WTC11 (cell line): Measurements from ENCODE around the gene TCHP. TPM values are rescaled to one million over a fixed set of nuclear protein-coding genes. Genes with fewer than 3 reads are reported as not detected.

Experiments used
- ATAC-seq: fragments of 200-7000 bp; cut with Tn5 transposase; 2 replicates; pipeline ENCODE4 v1.10.0; 2021; ENCODE audit warnings: mild to moderate bottlenecking, moderate library complexity
- CTCF ChIA-PET: fragments of 300-600 bp; sonication (Branson Sonifier 250); formaldehyde crosslinking; loops from one replicate; lab custom pipeline; 2021; ENCODE audit warnings: antibody characterized with exemption; lab: Charles Lee
- POLR2A ChIA-PET: fragments of 350-600 bp; sonication (Branson Sonifier 250); formaldehyde crosslinking; loops from one replicate; lab custom pipeline; 2021; ENCODE audit warnings: antibody characterized with exemption; lab: Charles Lee
- DNase-seq: peaks from one replicate; pipeline ENCODE4 v3.0.0; 2021; ENCODE audit warnings: low spot score
- H3K27ac Mint-ChIP-seq: 2 replicates; pipeline ENCODE4 v1.8.0; 2021; ENCODE audit warnings: mixed read lengths
- H3K27me3 Mint-ChIP-seq: 2 replicates; pipeline ENCODE4 v1.8.0; 2021; ENCODE audit warnings: low read depth, mild to moderate bottlenecking, moderate library complexity, mixed read lengths
- H3K36me3 Mint-ChIP-seq: 2 replicates; pipeline ENCODE4 v1.8.0; 2021; ENCODE audit warnings: mixed read lengths
- H3K4me1 Mint-ChIP-seq: 2 replicates; pipeline ENCODE4 v1.8.0; 2022; ENCODE audit warnings: mixed read lengths
- H3K4me3 Mint-ChIP-seq: 2 replicates; pipeline ENCODE4 v1.8.0; 2021; ENCODE audit warnings: mild to moderate bottlenecking, moderate library complexity, mixed read lengths
- H3K9me3 Mint-ChIP-seq: 2 replicates; pipeline ENCODE4 v1.8.0; 2021; ENCODE audit warnings: mixed read lengths
- ATF3 ChIP-seq: sonication (generic); formaldehyde crosslinking; conservative IDR thresholded peaks from 2 replicates; pipeline ENCODE4 v1.8.1; 2022; ENCODE audit warnings: mild to moderate bottlenecking, missing genetic modification reagents
- CBFB ChIP-seq: sonication (generic); formaldehyde crosslinking; IDR thresholded peaks from 2 replicates; pipeline ENCODE4 v1.8.1; 2022; ENCODE audit warnings: mild to moderate bottlenecking, low read depth, missing genetic modification reagents
- CDX4 ChIP-seq: fragments of 250-450 bp; sonication (Bioruptor Pico); IDR thresholded peaks from 2 replicates; pipeline ENCODE4 v1.9.0; 2021; ENCODE audit warnings: moderate library complexity, mild to moderate bottlenecking, inconsistent platforms, borderline replicate concordance
- EMX1 ChIP-seq: fragments of 250-450 bp; sonication (Bioruptor Pico); IDR thresholded peaks from 2 replicates; pipeline ENCODE4 v1.8.0; 2021; ENCODE audit warnings: mild to moderate bottlenecking
- FOXJ3 ChIP-seq: sonication (generic); formaldehyde crosslinking; IDR thresholded peaks from 2 replicates; pipeline ENCODE4 v1.9.0; 2021; ENCODE audit warnings: missing genetic modification reagents, mild to moderate bottlenecking, borderline replicate concordance
- FOXP1 ChIP-seq: sonication (generic); formaldehyde crosslinking; IDR thresholded peaks from 2 replicates; pipeline ENCODE4 v1.8.0; 2022; ENCODE audit warnings: missing genetic modification reagents, mild to moderate bottlenecking, moderate library complexity, borderline replicate concordance
- JAZF1 ChIP-seq: fragments of 250-450 bp; sonication (Bioruptor Pico); IDR thresholded peaks from 2 replicates; pipeline ENCODE4 v1.9.0; 2021; ENCODE audit warnings: moderate library complexity, mild to moderate bottlenecking, inconsistent platforms
- MYBL2 ChIP-seq: sonication (generic); formaldehyde crosslinking; IDR thresholded peaks from 2 replicates; pipeline ENCODE4 v1.8.1; 2023; ENCODE audit warnings: mild to moderate bottlenecking, moderate library complexity, missing genetic modification reagents
- NFATC4 ChIP-seq: fragments of 250-450 bp; sonication (Bioruptor Pico); IDR thresholded peaks from 2 replicates; pipeline ENCODE4 v1.9.0; 2021; ENCODE audit warnings: mild to moderate bottlenecking
- NFYB ChIP-seq: sonication (generic); formaldehyde crosslinking; conservative IDR thresholded peaks from 2 replicates; pipeline ENCODE4 v1.8.0; 2022; ENCODE audit warnings: low read depth, missing genetic modification reagents
- NR2C2 ChIP-seq: sonication (generic); formaldehyde crosslinking; IDR thresholded peaks from 2 replicates; pipeline ENCODE4 v1.8.0; 2022; ENCODE audit warnings: mild to moderate bottlenecking, missing genetic modification reagents
- NR3C1 ChIP-seq: sonication (generic); formaldehyde crosslinking; conservative IDR thresholded peaks from 2 replicates; pipeline ENCODE4 v1.8.1; 2023; ENCODE audit warnings: low read depth, mild to moderate bottlenecking, missing genetic modification reagents
- RELA ChIP-seq: sonication (generic); formaldehyde crosslinking; IDR thresholded peaks from 2 replicates; pipeline ENCODE4 v1.8.1; 2022; ENCODE audit warnings: missing genetic modification reagents, mild to moderate bottlenecking, borderline replicate concordance
- SP1 ChIP-seq: sonication (generic); formaldehyde crosslinking; conservative IDR thresholded peaks from 2 replicates; pipeline ENCODE4 v1.8.1; 2022; ENCODE audit warnings: missing genetic modification reagents
- TP53 ChIP-seq: sonication (generic); formaldehyde crosslinking; IDR thresholded peaks from 2 replicates; pipeline ENCODE4 v1.8.1; 2023; ENCODE audit warnings: mild to moderate bottlenecking, missing genetic modification reagents
- ZBTB21 ChIP-seq: sonication (generic); formaldehyde crosslinking; IDR thresholded peaks from 2 replicates; pipeline ENCODE4 v1.8.1; 2023; ENCODE audit warnings: mild to moderate bottlenecking, missing genetic modification reagents, borderline replicate concordance
- ZNF121 ChIP-seq: sonication (generic); formaldehyde crosslinking; IDR thresholded peaks from 2 replicates; pipeline ENCODE4 v1.8.0; 2023; ENCODE audit warnings: missing genetic modification reagents
- ZNF219 ChIP-seq: sonication (generic); formaldehyde crosslinking; IDR thresholded peaks from 2 replicates; pipeline ENCODE4 v1.8.0; 2023; ENCODE audit warnings: missing genetic modification reagents, mild to moderate bottlenecking, borderline replicate concordance
- ZNF232 ChIP-seq: sonication (generic); formaldehyde crosslinking; IDR thresholded peaks from 2 replicates; pipeline ENCODE4 v1.8.0; 2022; ENCODE audit warnings: mild to moderate bottlenecking, missing genetic modification reagents
- ZNF671 ChIP-seq: fragments of 250-450 bp; sonication (Bioruptor Pico); IDR thresholded peaks from 2 replicates; pipeline ENCODE4 v1.8.0; 2021; ENCODE audit warnings: mild to moderate bottlenecking
- total RNA-seq: library from RNA; stranded (reverse); gene quantifications from 3 replicates; pipeline ENCODE4 v1.2.3, GENCODE V29; 2021
- TF ChIP-seq, protein P1 (sequence below): fragments of 250-450 bp; sonication (Bioruptor Pico); conservative IDR thresholded peaks from 2 replicates; pipeline ENCODE4 v1.9.0; 2021; ENCODE audit warnings: mild to moderate bottlenecking
- TF ChIP-seq, protein P2 (sequence below): fragments of 250-450 bp; sonication (Bioruptor Pico); IDR thresholded peaks from 2 replicates; pipeline ENCODE4 v1.8.0; 2021; ENCODE audit warnings: mild to moderate bottlenecking
- TF ChIP-seq, protein P3 (sequence below): sonication (generic); formaldehyde crosslinking; IDR thresholded peaks from 2 replicates; pipeline ENCODE4 v1.8.1; 2023; ENCODE audit warnings: mild to moderate bottlenecking, missing genetic modification reagents
- TF ChIP-seq, protein P4 (sequence below): sonication (generic); formaldehyde crosslinking; IDR thresholded peaks from 2 replicates; pipeline ENCODE4 v1.8.0; 2022; ENCODE audit warnings: mild to moderate bottlenecking, missing genetic modification reagents

Gene TCHP
- total RNA-seq, 1 experiment from 2014 or later: 7.9 TPM

- TF ChIP-seq, protein P1, sequence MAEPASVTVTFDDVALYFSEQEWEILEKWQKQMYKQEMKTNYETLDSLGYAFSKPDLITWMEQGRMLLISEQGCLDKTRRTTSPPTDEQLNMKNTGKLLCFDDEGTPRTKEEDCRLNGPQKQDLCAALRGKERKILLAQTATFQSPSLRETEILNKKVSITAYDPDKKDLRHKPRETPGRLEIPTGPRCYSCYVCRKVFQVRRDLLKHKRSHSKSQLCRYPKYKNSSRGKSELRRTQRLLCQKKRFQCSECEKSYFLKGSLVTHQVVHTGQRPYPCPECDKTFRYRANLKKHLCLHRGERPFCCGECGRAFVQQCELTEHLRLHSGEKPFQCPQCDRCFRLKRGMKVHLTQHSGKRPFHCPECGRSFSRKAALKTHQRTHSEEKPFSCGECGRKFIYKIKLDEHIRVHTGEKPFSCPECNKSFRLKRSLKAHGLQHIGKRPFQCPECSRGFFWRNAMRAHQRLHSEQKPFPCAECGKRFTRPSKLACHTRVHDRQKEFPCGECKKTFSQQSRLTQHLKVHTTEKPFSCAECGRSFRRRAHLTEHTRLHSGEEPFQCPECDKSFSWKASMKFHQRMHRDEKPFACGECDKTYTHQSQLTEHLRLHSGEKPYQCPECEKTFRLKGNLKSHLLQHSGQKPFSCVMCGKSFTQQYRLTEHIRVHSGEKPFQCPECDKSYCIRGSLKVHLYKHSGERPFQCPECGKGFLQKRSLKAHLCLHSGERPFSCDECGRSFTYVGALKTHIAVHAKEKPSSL (CRISPR knock-in tag): no peak
- TF ChIP-seq NR3C1 (no peak), NR2C2 (CRISPR knock-in tag) (no peak), CDX4 (no peak), JAZF1 (CRISPR knock-in tag) (no peak), NFYB (CRISPR knock-in tag) (no peak)
- TF ChIP-seq, all 79 proteins: peak for 0
Observed at GRCh38 chr12:109953656-109954055, 53.6 kb downstream of the TCHP start (continued).

- DNase-seq (no peak), ATAC-seq (no peak)
- Mint-ChIP-seq H3K36me3 (peaks cover 31% of the 10 kb centered on the region), H3K9me3 (no peaks in the 10 kb centered on the region), H3K4me3 (no peak overlapping the region), H3K27me3 (no peaks in the 10 kb centered on the region), H3K27ac (no peak overlapping the region), H3K4me1 (no peaks in the 10 kb centered on the region)
- ChIA-PET CTCF (no interaction called here), POLR2A (no interaction called here)
- TF ChIP-seq TP53 (CRISPR knock-in tag) (no peak), ZNF671 (CRISPR knock-in tag) (no peak), ZNF219 (CRISPR knock-in tag) (no peak), ZNF121 (CRISPR knock-in tag) (no peak), ZNF232 (no peak), CDX4 (no peak), CBFB (CRISPR knock-in tag) (no peak), SP1 (CRISPR knock-in tag) (no peak), ATF3 (CRISPR knock-in tag) (no peak), ZBTB21 (CRISPR knock-in tag) (no peak), FOXP1 (CRISPR knock-in tag) (no peak), EMX1 (CRISPR knock-in tag) (no peak), MYBL2 (CRISPR knock-in tag) (no peak), NFATC4 (CRISPR knock-in tag) (no peak), FOXJ3 (CRISPR knock-in tag) (no peak), RELA (CRISPR knock-in tag) (no peak)
- TF ChIP-seq, protein P2, sequence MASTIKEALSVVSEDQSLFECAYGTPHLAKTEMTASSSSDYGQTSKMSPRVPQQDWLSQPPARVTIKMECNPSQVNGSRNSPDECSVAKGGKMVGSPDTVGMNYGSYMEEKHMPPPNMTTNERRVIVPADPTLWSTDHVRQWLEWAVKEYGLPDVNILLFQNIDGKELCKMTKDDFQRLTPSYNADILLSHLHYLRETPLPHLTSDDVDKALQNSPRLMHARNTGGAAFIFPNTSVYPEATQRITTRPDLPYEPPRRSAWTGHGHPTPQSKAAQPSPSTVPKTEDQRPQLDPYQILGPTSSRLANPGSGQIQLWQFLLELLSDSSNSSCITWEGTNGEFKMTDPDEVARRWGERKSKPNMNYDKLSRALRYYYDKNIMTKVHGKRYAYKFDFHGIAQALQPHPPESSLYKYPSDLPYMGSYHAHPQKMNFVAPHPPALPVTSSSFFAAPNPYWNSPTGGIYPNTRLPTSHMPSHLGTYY: no peak
- TF ChIP-seq, protein P3, sequence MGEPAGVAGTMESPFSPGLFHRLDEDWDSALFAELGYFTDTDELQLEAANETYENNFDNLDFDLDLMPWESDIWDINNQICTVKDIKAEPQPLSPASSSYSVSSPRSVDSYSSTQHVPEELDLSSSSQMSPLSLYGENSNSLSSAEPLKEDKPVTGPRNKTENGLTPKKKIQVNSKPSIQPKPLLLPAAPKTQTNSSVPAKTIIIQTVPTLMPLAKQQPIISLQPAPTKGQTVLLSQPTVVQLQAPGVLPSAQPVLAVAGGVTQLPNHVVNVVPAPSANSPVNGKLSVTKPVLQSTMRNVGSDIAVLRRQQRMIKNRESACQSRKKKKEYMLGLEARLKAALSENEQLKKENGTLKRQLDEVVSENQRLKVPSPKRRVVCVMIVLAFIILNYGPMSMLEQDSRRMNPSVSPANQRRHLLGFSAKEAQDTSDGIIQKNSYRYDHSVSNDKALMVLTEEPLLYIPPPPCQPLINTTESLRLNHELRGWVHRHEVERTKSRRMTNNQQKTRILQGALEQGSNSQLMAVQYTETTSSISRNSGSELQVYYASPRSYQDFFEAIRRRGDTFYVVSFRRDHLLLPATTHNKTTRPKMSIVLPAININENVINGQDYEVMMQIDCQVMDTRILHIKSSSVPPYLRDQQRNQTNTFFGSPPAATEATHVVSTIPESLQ (CRISPR knock-in tag): no peak
- TF ChIP-seq, protein P4, sequence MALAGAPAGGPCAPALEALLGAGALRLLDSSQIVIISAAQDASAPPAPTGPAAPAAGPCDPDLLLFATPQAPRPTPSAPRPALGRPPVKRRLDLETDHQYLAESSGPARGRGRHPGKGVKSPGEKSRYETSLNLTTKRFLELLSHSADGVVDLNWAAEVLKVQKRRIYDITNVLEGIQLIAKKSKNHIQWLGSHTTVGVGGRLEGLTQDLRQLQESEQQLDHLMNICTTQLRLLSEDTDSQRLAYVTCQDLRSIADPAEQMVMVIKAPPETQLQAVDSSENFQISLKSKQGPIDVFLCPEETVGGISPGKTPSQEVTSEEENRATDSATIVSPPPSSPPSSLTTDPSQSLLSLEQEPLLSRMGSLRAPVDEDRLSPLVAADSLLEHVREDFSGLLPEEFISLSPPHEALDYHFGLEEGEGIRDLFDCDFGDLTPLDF (CRISPR knock-in tag): no peak
Observed at GRCh38 chr12:109958374-109958773, 58.3 kb downstream of the TCHP start.
